Endothelial cell of umbilical vein (primary cell): Measurements from ENCODE around the gene CDH11. TPM values are rescaled to one million over a fixed set of nuclear protein-coding genes. Genes with fewer than 3 reads are reported as not detected.

Experiments
- BruUV-seq: library from RNA; stranded (reverse); fragments of 400-500 nt; replicated peaks from 2 replicates; lab custom pipeline; 2021; lab: Mats Ljungman, UMichigan
- CTCF ChIA-PET: fragments of 300-600, 350-600 bp; sonication (Branson Sonifier 250); formaldehyde crosslinking; loops from one replicate; lab custom pipeline; 2021; ENCODE audit warnings: antibody characterized with exemption, inconsistent platforms; lab: Charles Lee
- POLR2A ChIA-PET: fragments of 300-600, 350-600 bp; sonication (Branson Sonifier 250); formaldehyde crosslinking; loops from one replicate; lab custom pipeline; 2021; ENCODE audit warnings: antibody characterized with exemption, inconsistent platforms; lab: Charles Lee
- DNase-seq: peaks from one replicate; pipeline ENCODE4 v3.0.0-alpha.2; 2011; ENCODE audit warnings: low read depth, low spot score
- FAIRE-seq: peaks from 2 replicates; lab custom pipeline; 2011; peaks lifted over from hg19 to GRCh38; lab: Jason Lieb, UNC
- H2AFZ ChIP-seq: 2 replicates; pipeline ENCODE4 v1.6.0; 2012; ENCODE audit warnings: low read depth, low read length, control low read depth, inconsistent platforms
- H3K27ac ChIP-seq: 2 replicates; pipeline ENCODE4 v1.5.1; 2011; ENCODE audit warnings: low read depth, mild to moderate bottlenecking, control low read depth, low read length, moderate library complexity; ENCODE audit not compliant: insufficient read depth
- H3K27me3 ChIP-seq, 2 experiments: 2 replicates each; pipeline versions ENCODE4 v1.6.0 to v1.6.1; 2011; ENCODE audit warnings: low read length in 2 of 2, mixed read lengths in 1 of 2; ENCODE audit not compliant: control insufficient read depth in 2 of 2, insufficient read depth in 2 of 2
- H3K36me3 ChIP-seq, 2 experiments: 2 replicates in 1 of 2; 3 replicates in 1 of 2; pipeline ENCODE4 v1.5.1; 2011; ENCODE audit warnings: low read length in 2 of 2, mild to moderate bottlenecking in 1 of 2, moderate library complexity in 1 of 2; ENCODE audit not compliant: control insufficient read depth in 2 of 2, insufficient read depth in 2 of 2; ENCODE audit errors: extremely low read depth in 1 of 2
- H3K4me1 ChIP-seq: 3 replicates; pipeline ENCODE4 v1.5.1; 2011; ENCODE audit warnings: mild to moderate bottlenecking, low read length; ENCODE audit not compliant: control insufficient read depth, insufficient read depth; ENCODE audit errors: extremely low read depth
- H3K4me2 ChIP-seq: 2 replicates; pipeline ENCODE4 v1.6.1; 2011; ENCODE audit warnings: low read length, control low read depth, mixed read lengths; ENCODE audit not compliant: insufficient read depth
- H3K4me3 ChIP-seq, 3 experiments: fragments of 200-600 bp in 1 of 3; sonication (generic), shearing (Covaris generic) in 1 of 3; replicated peaks in 1 of 3; 2 replicates each; pipeline ENCODE4 v1.5.1; 2011 to 2016; ENCODE audit warnings: control low read depth in 3 of 3, low read length in 3 of 3, mild to moderate bottlenecking in 2 of 3, inconsistent platforms in 1 of 3, low read depth in 1 of 3, moderate library complexity in 1 of 3; ENCODE audit not compliant: insufficient read depth in 1 of 3
- H3K79me2 ChIP-seq: 2 replicates; pipeline ENCODE4 v1.6.0; 2012; ENCODE audit warnings: low read length, inconsistent platforms; ENCODE audit not compliant: control insufficient read depth, insufficient read depth
- H3K9ac ChIP-seq: replicated peaks from 2 replicates; pipeline ENCODE3; 2011; ENCODE audit warnings: low read length, control low read depth; ENCODE audit not compliant: insufficient read depth; ENCODE audit errors: extremely low read depth
- H3K9me1 ChIP-seq: replicated peaks from 3 replicates; pipeline ENCODE4 v1.6.0; 2011; ENCODE audit warnings: mild to moderate bottlenecking, low read length; ENCODE audit not compliant: control insufficient read depth, insufficient read depth; ENCODE audit errors: extremely low read depth
- H3K9me3 ChIP-seq: replicated peaks from 2 replicates; pipeline ENCODE4 v1.5.1; 2012; ENCODE audit warnings: low read length, inconsistent platforms; ENCODE audit not compliant: control insufficient read depth, insufficient read depth
- H4K20me1 ChIP-seq: replicated peaks from 2 replicates; pipeline ENCODE3; 2011; ENCODE audit warnings: mild to moderate bottlenecking, low read length; ENCODE audit not compliant: control insufficient read depth, insufficient read depth; ENCODE audit errors: extremely low read depth
- CTCF ChIP-seq, 2 donors: IDR thresholded peaks; 1 replicate in 1 of 2; 2 replicates in 1 of 2; pipeline ENCODE4 v1.5.1; 2011; ENCODE audit warnings: low read length in 2 of 2, mild to moderate bottlenecking in 2 of 2, moderate library complexity in 2 of 2, control low read depth in 1 of 2, inconsistent platforms in 1 of 2, low read depth in 1 of 2; ENCODE audit not compliant: insufficient read depth in 1 of 2; ENCODE audit errors: extremely low read depth in 1 of 2
- EZH2 ChIP-seq: IDR thresholded peaks from 2 replicates; pipeline ENCODE4 v1.6.1; 2012; ENCODE audit warnings: borderline replicate concordance, low read depth, mild to moderate bottlenecking, moderate library complexity, low read length, inconsistent platforms; ENCODE audit not compliant: severe bottlenecking
- FOS ChIP-seq: IDR thresholded peaks from 2 replicates; pipeline ENCODE4 v1.6.1; 2011; ENCODE audit warnings: mild to moderate bottlenecking, low read length, moderate library complexity, borderline replicate concordance; ENCODE audit not compliant: insufficient read depth
- GATA2 ChIP-seq: IDR thresholded peaks from 2 replicates; pipeline ENCODE4 v1.7.0; 2011; ENCODE audit warnings: low read depth, mild to moderate bottlenecking, moderate library complexity, mixed read lengths, low read length; ENCODE audit not compliant: insufficient read length, insufficient read depth
- JUN ChIP-seq: IDR thresholded peaks from 2 replicates; pipeline ENCODE4 v1.6.1; 2011; ENCODE audit warnings: borderline replicate concordance, low read depth; ENCODE audit not compliant: insufficient read length, insufficient read depth
- MAX ChIP-seq: IDR thresholded peaks from 2 replicates; pipeline ENCODE4 v1.6.1; 2011; ENCODE audit not compliant: insufficient read depth, insufficient read length
- MYC ChIP-seq: IDR thresholded peaks from one replicate; pipeline ENCODE4 v1.6.1; 2011; ENCODE audit warnings: mild to moderate bottlenecking, low read depth, low read length
- POLR2A ChIP-seq: IDR thresholded peaks from 2 replicates; pipeline ENCODE4 v1.6.1; 2012; ENCODE audit warnings: low read depth, mild to moderate bottlenecking, control low read depth, low read length
- POLR2AphosphoS5 ChIP-seq: IDR thresholded peaks from 2 replicates; pipeline ENCODE4 v1.6.1; 2012; ENCODE audit warnings: low read depth, mild to moderate bottlenecking, control low read depth, low read length, moderate library complexity; ENCODE audit not compliant: insufficient read depth
- dilution Hi-C: fragments of 300-500 bp; cut with MboI; formaldehyde crosslinking; loops from one replicate; pipeline ENCODE4 v1.15.0; 2019; ENCODE audit warnings: low sequenced_read_pairs; ENCODE audit not compliant: extremely low pct_ligation_motif_present
- intact Hi-C: fragments of 100-400 bp; cut with micrococcal nuclease; formaldehyde crosslinking; loops from one replicate; pipeline ENCODE4 v1.10.0; 2022
- polyA plus RNA-seq, 4 experiments: library from polyadenylated mRNA; depleted of rRNA in 3 of 4; stranded (reverse) in 3 of 4; unstranded in 1 of 4; fragments of >200 nt; gene quantifications; 2 replicates each; pipeline versions ENCODE4 v1.2.1 to v1.2.3, GENCODE V29; 2011 to 2012; ENCODE audit warnings: missing spikeins in 1 of 4
- total RNA-seq: library from RNA; stranded (reverse); gene quantifications from 2 replicates; pipeline ENCODE4 v1.2.3, GENCODE V29; 2021

CDH11 gene
- total and polyA plus RNA-seq, 2 donors (not counting 3 experiments of a cell fraction or from before 2014, with no cell fraction given), result 30.4 to 32.7 TPM

DNA sequence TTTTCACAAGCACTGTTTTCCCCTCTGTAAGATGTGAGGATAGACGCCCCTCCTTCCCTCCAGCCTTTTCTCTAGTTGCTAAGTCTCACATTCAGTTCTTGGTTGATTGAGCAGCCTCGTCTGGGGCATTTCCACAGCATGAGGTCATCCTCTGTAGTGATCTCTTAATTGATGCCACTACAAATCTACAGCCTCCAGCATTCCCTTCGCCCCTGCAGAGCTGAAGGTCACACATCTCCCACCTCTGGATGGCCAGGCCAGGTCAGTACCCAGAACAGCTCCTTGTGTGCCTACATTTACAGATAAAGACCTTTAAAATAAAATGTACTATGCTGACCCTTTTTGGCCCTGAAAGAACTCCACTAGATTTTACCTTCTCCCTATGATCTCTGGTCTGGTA, 32.5 kb upstream of the CDH11 start:
- H3K27ac ChIP-seq, result no peak overlapping the region
- no peaks in the 10 kb centered on the region for H3K9me1 ChIP-seq
- no peak overlapping the region for H3K4me3 ChIP-seq
- no peak for FAIRE-seq
- H3K27me3 ChIP-seq, result no peaks in the 10 kb centered on the region
- TF ChIP-seq MYC (no peak), JUN (no peak), POLR2AphosphoS5 (no peak), GATA2 (no peak), CTCF (IDR thresholded peaks at IDR 0.05; ENCODE audit: extremely low read depth in 1 of 2, insufficient read depth in 1 of 2, low read depth in 1 of 2, low read length in 2 of 2) (no peak), FOS (no peak), POLR2A (no peak), MAX (no peak), EZH2 (no peak)
- ChIA-PET POLR2A (no interaction called here), CTCF (no interaction called here)
- H4K20me1 ChIP-seq, result no peaks in the 10 kb centered on the region
- no peak overlapping the region for H3K9ac ChIP-seq
- H3K4me1 ChIP-seq, result no peaks in the 10 kb centered on the region
- dilution Hi-C loops (no loop called here), intact Hi-C loops (no loop called here)
- no peaks in the 10 kb centered on the region for H3K36me3 ChIP-seq
- no peaks in the 10 kb centered on the region for H3K79me2 ChIP-seq
- no peak overlapping the region for H2AFZ ChIP-seq
- H3K9me3 ChIP-seq, result no peaks in the 10 kb centered on the region
- no peak for DNase-seq
- H3K4me2 ChIP-seq, result no peak overlapping the region
- BruUV-seq, result no TSS peak
